HCT116 (cell line): Measurements from ENCODE around the gene TAPBPL. TPM values are rescaled to one million over a fixed set of nuclear protein-coding genes. Genes with fewer than 3 reads are reported as not detected.

Source experiments
- ATAC-seq: fragments of 200-7000 bp; cut with Tn5 transposase; 2 replicates; pipeline ENCODE4 v1.9.1; 2020; ENCODE audit warnings: mild to moderate bottlenecking, moderate library complexity
- BruUV-seq: library from RNA; stranded (reverse); fragments of 400-500 nt; replicated peaks from 2 replicates; lab custom pipeline; 2021; lab: Mats Ljungman, UMichigan
- CTCF ChIA-PET: fragments of 300-600 bp; sonication (Branson Sonifier 250); formaldehyde crosslinking; loops from one replicate; lab custom pipeline; 2021; ENCODE audit warnings: antibody characterized with exemption; lab: Charles Lee
- POLR2A ChIA-PET: fragments of 300-600, 350-600 bp; sonication (Branson Sonifier 250); formaldehyde crosslinking; loops from one replicate; lab custom pipeline; 2021; ENCODE audit warnings: antibody characterized with exemption; lab: Charles Lee
- RAD21 ChIA-PET, 2 experiments: fragments of 300-600 bp; sonication (Branson Sonifier 250); formaldehyde crosslinking; loops; one replicate each; lab custom pipeline; 2023; ENCODE audit warnings: low total read pairs in 2 of 2; ENCODE audit not compliant: uncharacterized antibody in 2 of 2, unreplicated experiment in 2 of 2, low non-redundant PET in 1 of 2; lab: Charles Lee
- DNase-seq: peaks from one replicate; pipeline ENCODE4 v3.0.0-alpha.2; 2010; ENCODE audit warnings: low read depth, low spot score
- H2AFZ ChIP-seq: fragments of 200-600 bp; shearing (Covaris generic), sonication (generic); 2 replicates; pipeline ENCODE4 v1.6.1; 2017; ENCODE audit warnings: low read depth, mixed run types, mixed read lengths, antibody characterized with exemption, low read length; ENCODE audit not compliant: poor library complexity, severe bottlenecking
- H3K27ac ChIP-seq: 2 replicates; pipeline ENCODE4 v1.5.1; 2012; ENCODE audit warnings: low read depth, low read length
- H3K27me3 ChIP-seq: fragments of 200-600 bp; sonication (generic); 2 replicates; pipeline ENCODE4 v1.6.1; 2016; ENCODE audit warnings: mixed run types, low read length, mixed read lengths; ENCODE audit not compliant: insufficient read depth
- H3K36me3 ChIP-seq, 2 experiments: fragments of 200-500 bp in 1 of 2; fragments of 200-600 bp in 1 of 2; sonication (Bioruptor generic) in 1 of 2; sonication (generic) in 1 of 2; 2 replicates each; pipeline versions ENCODE4 v1.5.1 to v1.6.1; 2014 to 2016; ENCODE audit warnings: low read length in 2 of 2, inconsistent platforms in 1 of 2, mixed read lengths in 1 of 2, mixed run types in 1 of 2; ENCODE audit not compliant: insufficient read depth in 2 of 2, control insufficient read depth in 1 of 2
- H3K4me1 ChIP-seq, 2 experiments: fragments of 200-600 bp in 1 of 2; sonication (generic) in 1 of 2; 2 replicates each; pipeline versions ENCODE4 v1.5.1 to v1.6.1; 2012 to 2017; ENCODE audit warnings: low read length in 2 of 2, inconsistent platforms in 1 of 2, mild to moderate bottlenecking in 1 of 2, mixed read lengths in 1 of 2, mixed run types in 1 of 2, moderate library complexity in 1 of 2; ENCODE audit not compliant: insufficient read depth in 2 of 2, control insufficient read depth in 1 of 2
- H3K4me2 ChIP-seq: fragments of 200-600 bp; sonication (generic); 2 replicates; pipeline ENCODE4 v1.6.1; 2017; ENCODE audit warnings: mixed run types, low read length, mixed read lengths
- H3K4me3 ChIP-seq, 2 experiments: fragments of 200-600 bp in 1 of 2; sonication (generic) in 1 of 2; replicated peaks in 1 of 2; 2 replicates each; pipeline ENCODE4 v1.5.1; 2011 to 2016; ENCODE audit warnings: low read length in 2 of 2, control low read depth in 1 of 2, low read depth in 1 of 2, mild to moderate bottlenecking in 1 of 2, mixed read lengths in 1 of 2, mixed run types in 1 of 2
- H3K79me2 ChIP-seq: fragments of 200-600 bp; sonication (generic); 2 replicates; pipeline ENCODE4 v1.6.1; 2017; ENCODE audit warnings: mild to moderate bottlenecking, mixed run types, low read length, moderate library complexity, mixed read lengths; ENCODE audit not compliant: insufficient read depth
- H3K9ac ChIP-seq: fragments of 200-600 bp; sonication (generic); 2 replicates; pipeline ENCODE4 v1.6.1; 2016; ENCODE audit warnings: low read length, mixed read lengths
- H3K9me2 ChIP-seq: fragments of 200-600 bp; sonication (generic), shearing (Covaris generic); 2 replicates; pipeline ENCODE4 v1.6.1; 2017; ENCODE audit warnings: mixed run types, mild to moderate bottlenecking, moderate library complexity; ENCODE audit not compliant: insufficient read depth
- H3K9me3 ChIP-seq, 2 experiments: fragments of 200-500 bp in 1 of 2; fragments of 200-600 bp in 1 of 2; sonication (Bioruptor generic) in 1 of 2; sonication (generic) in 1 of 2; 2 replicates each; pipeline ENCODE4 v1.6.1; 2014 to 2017; ENCODE audit warnings: low read length in 2 of 2, mixed read lengths in 2 of 2, inconsistent platforms in 1 of 2, low read depth in 1 of 2, mild to moderate bottlenecking in 1 of 2, mixed run types in 1 of 2, moderate library complexity in 1 of 2; ENCODE audit not compliant: control insufficient read depth in 1 of 2, insufficient read depth in 1 of 2
- H4K20me1 ChIP-seq: fragments of 200-600 bp; sonication (generic), shearing (Covaris generic); 2 replicates; pipeline ENCODE4 v1.6.1; 2017; ENCODE audit warnings: mixed run types, mild to moderate bottlenecking, moderate library complexity; ENCODE audit not compliant: insufficient read depth
- ATF3 ChIP-seq: IDR thresholded peaks from 2 replicates; pipeline ENCODE4 v1.6.1; 2012
- CTCF ChIP-seq, 3 experiments: fragments of 200-600 bp in 1 of 3; sonication (generic) in 1 of 3; IDR thresholded peaks in 2 of 3; conservative IDR thresholded peaks in 1 of 3; 2 replicates each; pipeline ENCODE4 v1.5.1; 2012 to 2017; ENCODE audit warnings: low read depth in 2 of 3, low read length in 2 of 3, antibody characterized with exemption in 1 of 3, borderline replicate concordance in 1 of 3, control low read depth in 1 of 3, mild to moderate bottlenecking in 1 of 3, mixed read lengths in 1 of 3, mixed run types in 1 of 3, moderate library complexity in 1 of 3; ENCODE audit not compliant: insufficient read depth in 1 of 3
- ELF1 ChIP-seq: IDR thresholded peaks from 2 replicates; pipeline ENCODE4 v1.6.1; 2012; ENCODE audit warnings: low read depth, borderline replicate concordance
- POLR2AphosphoS5 ChIP-seq: IDR thresholded peaks from 2 replicates; pipeline ENCODE4 v1.6.1; 2011; ENCODE audit warnings: mild to moderate bottlenecking, low read depth, low read length, moderate library complexity
- RAD21 ChIP-seq: IDR thresholded peaks from 2 replicates; pipeline ENCODE4 v1.6.1; 2012; ENCODE audit warnings: low read depth, mild to moderate bottlenecking
- YY1 ChIP-seq: IDR thresholded peaks from 2 replicates; pipeline ENCODE4 v1.6.1; 2011; ENCODE audit warnings: low read length, low read depth, moderate library complexity, mild to moderate bottlenecking; ENCODE audit not compliant: insufficient replicate concordance; ENCODE audit errors: extremely low read depth
- ZNF274 ChIP-seq: fragments of 200-500 bp; sonication (Bioruptor generic); IDR thresholded peaks from 2 replicates; pipeline ENCODE4 v1.6.1; 2014; ENCODE audit warnings: mild to moderate bottlenecking, low read depth, low read length, inconsistent platforms
- intact Hi-C: fragments of 100-400 bp; cut with micrococcal nuclease; formaldehyde crosslinking; loops from 2 replicates; pipeline ENCODE4 v1.10.0; 2022
- total RNA-seq: library from RNA; stranded (reverse); gene quantifications from one replicate; pipeline ENCODE4 v1.2.1, GENCODE V29; 2021; ENCODE audit not compliant: unreplicated experiment

Gene TAPBPL
- total RNA-seq, 1 experiment from 2014 or later, result 0.54 TPM

DNA sequence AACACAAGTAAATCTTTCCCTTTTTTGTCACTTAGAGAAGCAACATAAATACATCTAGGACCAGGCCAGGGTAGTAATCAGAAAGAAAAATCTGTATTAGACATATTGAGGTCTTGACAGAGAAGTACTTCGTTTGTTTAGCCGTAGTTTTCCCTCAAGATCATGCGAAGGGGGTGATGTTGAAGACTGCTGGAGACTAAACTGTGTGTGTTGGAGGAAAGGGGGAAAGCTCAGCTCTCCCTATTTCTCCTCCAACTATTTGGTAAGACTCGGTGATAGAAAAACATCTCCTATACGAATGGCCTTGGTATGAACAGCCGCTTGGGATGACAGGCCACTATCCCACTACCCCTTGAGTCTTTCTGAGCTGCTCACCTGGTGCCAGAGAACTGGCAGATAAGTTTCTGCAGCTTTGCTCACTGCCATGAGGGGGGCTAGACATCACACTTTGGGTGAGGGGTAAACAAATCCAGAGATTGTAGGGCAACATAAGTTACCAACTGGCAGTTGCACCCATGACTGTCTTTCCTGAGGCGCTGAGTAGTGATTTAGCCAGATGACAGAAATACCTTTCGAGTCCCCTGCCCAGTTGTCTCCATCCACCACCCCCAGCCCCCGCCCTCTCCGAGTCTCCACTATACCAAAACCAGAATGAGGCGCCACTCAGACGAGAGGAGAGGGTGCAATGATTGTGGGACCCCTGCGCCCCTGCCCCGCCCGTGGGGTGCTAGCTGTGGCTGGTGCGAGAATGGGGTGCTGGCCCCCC, 17.9 kb downstream of the TAPBPL start:
- CTCF ChIA-PET, result interaction anchor here (1.3 to 1.4 kb wide), 2 partner anchors 15 to 144 kb away, joined by 3 to 6 read pairs; no protein-coding TSS in a partner anchor
- TF ChIP-seq CTCF (IDR thresholded peaks at IDR 0.05 in 2 of 3, conservative IDR thresholded peaks at IDR 0.05 in 1 of 3; ENCODE audit: borderline replicate concordance in 1 of 3, insufficient read depth in 1 of 3, low read depth in 2 of 3, low read length in 2 of 3), result no peak
- TF ChIP-seq POLR2AphosphoS5, result 0 out of 2 replicates have a peak, but pooled peaks have one; percentile 15
- no peak for TF ChIP-seq ZNF274
- TF ChIP-seq ELF1, result no peak
- TF ChIP-seq ATF3, result no peak
- TF ChIP-seq RAD21, result no peak
- no peak for TF ChIP-seq YY1

More for the DNA sequence above, 17.9 kb downstream of the TAPBPL start:
- peak overlapping the region; percentile 62 to 88 for H3K4me3 ChIP-seq
- RAD21 ChIA-PET, result interaction anchor here in 1 of 2 experiments (1.1 kb wide), 1 partner anchor 23 kb away, joined by 3 read pairs; the partner anchor contains the start of gene MRPL51
- no peaks in the 10 kb centered on the region for H3K27me3 ChIP-seq
- BruUV-seq, result TSS peak; percentile 56
- H3K9me3 ChIP-seq, result no peaks in the 10 kb centered on the region
- no peak for DNase-seq
- intact Hi-C loops, result loop anchor here (1.0 to 5.0 kb wide), 3 partner anchors 39 to 132 kb away; no protein-coding TSS in a partner anchor
- peak overlapping the region; percentile 72; the same call in 1 of the 2 replicates for H3K27ac ChIP-seq
- POLR2A ChIA-PET, result interaction anchor here (0.9 to 2.9 kb wide), 17 partner anchors 10 to 182 kb away, joined by 3 to 18 read pairs (median 5); partner anchors contain the start of genes GAPDH, LPAR5 and MRPL51
- H3K36me3 ChIP-seq, result peaks cover 3 to 8% of the 10 kb centered on the region in 2 experiments; a peak in 3 of 4 replicates
- H3K9me2 ChIP-seq, result no peaks in the 10 kb centered on the region
- H3K4me1 ChIP-seq, result peaks cover 11 to 27% of the 10 kb centered on the region in 2 experiments
- H4K20me1 ChIP-seq, result no peaks in the 10 kb centered on the region
- no peak overlapping the region for H2AFZ ChIP-seq
- H3K4me2 ChIP-seq, result peak overlapping the region; percentile 100
- no peaks in the 10 kb centered on the region; the same call in 1 of the 2 replicates for H3K79me2 ChIP-seq
- ATAC-seq, result no peak
- peak overlapping the region; percentile 85 for H3K9ac ChIP-seq
